Measurements from ENCODE around the gene PTBP3.

The PTBP3 gene

DNA sequence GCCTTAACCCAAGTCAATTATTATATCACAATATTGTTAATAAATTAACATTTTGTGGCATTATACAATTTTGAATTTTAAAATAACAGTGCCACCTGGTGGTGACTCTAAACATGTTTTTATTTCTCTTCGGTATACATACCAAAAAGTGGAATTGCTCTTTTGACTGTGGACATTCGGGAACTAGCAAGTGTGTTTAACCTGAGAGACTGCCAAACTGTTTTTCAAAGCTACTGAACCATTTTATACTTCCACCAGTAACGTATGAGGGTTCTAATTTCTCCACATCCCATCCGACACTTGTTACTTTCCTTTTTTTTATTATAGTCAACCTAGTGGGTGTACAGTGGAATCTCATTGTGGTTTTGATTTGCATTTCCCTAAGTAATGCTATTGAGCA lies 28.2 kb upstream of the PTBP3 start:
- DNase-seq (ENCODE audit: low read depth in 1 of 2, low spot score in 1 of 2), result no peak

- no peak for DNase-seq (ENCODE audit: low read depth in 1 of 2, low spot score in 1 of 2)
These were observed 26.8 kb upstream of the PTBP3 start for GRCh38 chr9:112360047-112360804.

DNA sequence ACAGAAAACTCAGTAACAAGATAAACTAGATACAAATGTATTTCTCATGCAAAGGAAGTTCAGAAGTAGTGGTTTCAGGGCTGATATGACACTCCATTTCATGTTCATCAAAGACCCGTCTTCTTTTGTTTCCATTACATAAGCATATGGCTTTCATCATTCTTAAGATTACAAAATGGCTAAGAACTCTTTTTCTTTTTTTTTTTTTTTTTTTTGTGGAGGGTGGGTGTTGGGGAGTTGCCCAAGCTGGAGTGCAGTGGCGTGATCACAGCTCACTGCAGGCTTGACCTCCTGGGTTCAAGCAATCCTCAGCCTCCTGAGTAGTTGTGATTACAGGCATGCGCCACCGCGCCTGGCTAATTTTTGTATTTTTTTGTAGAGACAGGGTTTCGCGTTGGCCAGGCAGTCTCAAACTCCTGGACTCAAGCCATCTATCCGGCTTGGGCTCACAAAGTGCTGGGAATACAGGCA lies 22.0 kb upstream of the PTBP3 start:
- no peak for DNase-seq (ENCODE audit: low read depth in 1 of 2, low spot score in 1 of 2)

DNA sequence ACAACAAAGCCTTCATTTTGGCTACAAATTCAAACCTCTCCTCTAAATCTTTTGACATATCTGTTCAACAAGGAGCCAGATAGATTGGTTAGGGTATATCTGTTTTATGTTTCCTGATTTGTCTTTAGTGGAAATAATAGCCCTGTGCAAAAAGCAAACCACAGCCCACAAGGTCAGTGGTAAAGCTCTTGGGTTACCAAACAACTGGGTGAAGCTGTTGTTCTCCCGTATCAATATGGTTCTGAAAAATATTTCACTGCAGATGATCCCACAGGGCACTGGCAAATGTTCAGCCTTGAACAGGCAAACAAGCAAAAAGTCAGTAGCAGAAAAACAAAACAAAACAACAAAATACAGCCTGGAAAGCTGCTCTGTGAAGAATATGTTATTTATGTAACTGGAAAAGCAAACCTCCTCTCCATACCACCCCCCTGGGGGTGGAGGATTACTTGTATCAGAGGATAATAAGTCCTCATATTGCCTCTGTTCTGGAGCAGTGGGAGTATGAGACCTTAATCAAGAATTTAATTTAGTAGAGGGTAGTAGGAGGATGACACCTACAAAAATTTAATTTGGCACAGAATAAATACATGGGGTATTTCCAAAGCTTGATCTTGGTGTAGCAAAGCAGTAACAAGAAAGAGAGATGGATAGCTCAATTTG lies 20.8 kb upstream of the PTBP3 start:
- DNase-seq (ENCODE audit: low read depth in 1 of 2, low spot score in 1 of 2), result no peak

GRCh38 chr9:112352209-112352608 lies 18.8 kb upstream of the PTBP3 start:
- DNase-seq (ENCODE audit: low read depth in 1 of 2, low spot score in 1 of 2), result no peak

GRCh38 chr9:112351184-112351583 lies 17.8 kb upstream of the PTBP3 start:
- DNase-seq (ENCODE audit: low read depth in 1 of 2, low spot score in 1 of 2), result no peak

- DNase-seq (ENCODE audit: low read depth in 1 of 2, low spot score in 1 of 2), result no peak
These were observed 15.6 kb upstream of the PTBP3 start for GRCh38 chr9:112349008-112349333.

GRCh38 chr9:112348257-112349007 lies 15.0 kb upstream of the PTBP3 start:
- DNase-seq (ENCODE audit: low read depth in 1 of 2, low spot score in 1 of 2), result peak; percentile 40 to 43

- no peak for DNase-seq (ENCODE audit: low read depth in 1 of 2, low spot score in 1 of 2)
These were observed 8.3 kb upstream of the PTBP3 start for GRCh38 chr9:112341730-112342129.

DNA sequence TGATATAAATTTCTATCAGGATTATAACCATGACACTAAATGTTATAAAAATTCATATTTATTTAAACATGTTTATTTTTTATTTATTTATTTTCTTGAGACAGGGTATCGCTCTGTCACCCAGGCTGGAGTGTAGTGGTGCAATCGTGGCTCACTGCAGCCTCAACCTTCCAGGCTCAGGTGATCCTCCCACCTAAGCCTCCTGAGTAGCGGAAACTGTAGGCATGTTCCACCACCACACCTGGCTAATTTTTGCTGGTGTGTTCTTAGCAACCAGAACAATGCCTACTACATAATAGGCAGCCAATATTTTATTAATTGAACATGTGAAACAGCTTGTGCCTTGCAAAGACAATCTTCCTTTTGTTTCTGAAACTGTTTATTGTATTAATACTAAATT lies 6.5 kb upstream of the PTBP3 start:
- no peak for DNase-seq (ENCODE audit: low read depth in 1 of 2, low spot score in 1 of 2)

DNA sequence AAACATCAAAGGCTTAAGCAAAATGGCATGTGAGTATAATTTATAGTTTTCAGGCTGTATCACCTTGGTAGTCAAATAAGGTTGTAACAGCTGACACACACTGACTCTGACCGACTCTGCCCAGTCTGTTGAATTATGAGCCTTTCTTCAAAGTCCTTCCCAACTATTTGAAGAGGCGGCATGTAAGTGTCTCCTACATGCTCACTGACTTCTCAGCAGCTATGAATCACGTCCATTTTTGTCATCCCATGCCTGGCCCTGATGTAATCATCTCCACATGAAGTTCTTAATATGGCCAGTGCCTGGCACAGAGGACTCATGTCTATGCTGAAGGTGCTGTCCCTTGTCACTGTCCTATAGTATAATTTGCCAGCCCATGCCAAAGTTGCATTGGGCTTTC lies 5.1 kb upstream of the PTBP3 start:
- no peak for DNase-seq (ENCODE audit: low read depth in 1 of 2, low spot score in 1 of 2)

- DNase-seq (ENCODE audit: low read depth in 1 of 2, low spot score in 1 of 2), result no peak
These were observed 4.1 kb upstream of the PTBP3 start for GRCh38 chr9:112337547-112337946.

DNA sequence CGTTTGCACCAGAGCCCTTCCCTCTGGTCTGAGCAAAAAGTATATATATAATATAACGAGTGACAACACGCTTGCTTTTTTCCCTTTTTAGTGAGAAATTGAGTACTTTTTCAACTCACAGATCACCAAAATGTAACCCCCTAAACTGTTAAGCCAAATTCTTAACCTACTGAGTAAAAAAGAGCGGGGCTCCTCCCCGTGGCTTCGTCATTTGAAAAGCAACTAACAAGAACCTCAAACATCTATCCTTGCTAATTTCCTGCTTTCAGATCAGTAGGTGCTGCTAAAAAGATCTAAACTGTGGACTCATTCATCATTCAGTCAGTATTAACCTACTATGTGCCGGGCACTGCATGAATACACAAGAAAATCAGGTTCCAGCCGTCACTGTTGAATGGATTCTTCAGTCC lies 1.0 kb upstream of the PTBP3 start:
- DNase-seq (ENCODE audit: low read depth in 1 of 2, low spot score in 1 of 2), result peak in 1 of 2 donors; percentile 21

GRCh38 chr9:112333639-112334431 lies 416 bp upstream of the PTBP3 start:
- DNase-seq (ENCODE audit: low read depth in 1 of 2, low spot score in 1 of 2), result peak; percentile 91 to 92

DNA sequence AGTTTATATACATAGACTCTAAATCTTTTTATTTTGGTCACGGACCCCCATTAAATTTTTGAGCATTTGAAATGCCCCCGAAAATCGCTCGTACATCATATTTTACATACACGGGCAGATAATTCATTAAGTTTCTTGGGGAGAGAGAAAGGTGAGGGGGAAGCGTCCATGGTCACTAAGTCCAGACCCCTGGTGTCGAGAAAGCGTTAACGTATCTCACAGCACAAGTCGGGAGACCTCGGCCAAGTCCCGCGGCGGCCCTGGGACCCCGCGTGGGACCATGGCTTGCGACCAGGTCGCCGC lies 794 bp downstream of the PTBP3 start:
- DNase-seq (ENCODE audit: low read depth in 1 of 2, low spot score in 1 of 2), result no peak

GRCh38 chr9:112332214-112332613 lies 1.2 kb downstream of the PTBP3 start:
- DNase-seq (ENCODE audit: low read depth in 1 of 2, low spot score in 1 of 2), result no peak

GRCh38 chr9:112331674-112331952 lies 1.8 kb downstream of the PTBP3 start:
- no peak for DNase-seq (ENCODE audit: low read depth in 1 of 2, low spot score in 1 of 2)

GRCh38 chr9:112328545-112328944 lies 4.9 kb downstream of the PTBP3 start:
- no peak for DNase-seq (ENCODE audit: low read depth in 1 of 2, low spot score in 1 of 2)

GRCh38 chr9:112327718-112328450 lies 5.5 kb downstream of the PTBP3 start:
- DNase-seq (ENCODE audit: low read depth in 1 of 2, low spot score in 1 of 2), result no peak

DNA sequence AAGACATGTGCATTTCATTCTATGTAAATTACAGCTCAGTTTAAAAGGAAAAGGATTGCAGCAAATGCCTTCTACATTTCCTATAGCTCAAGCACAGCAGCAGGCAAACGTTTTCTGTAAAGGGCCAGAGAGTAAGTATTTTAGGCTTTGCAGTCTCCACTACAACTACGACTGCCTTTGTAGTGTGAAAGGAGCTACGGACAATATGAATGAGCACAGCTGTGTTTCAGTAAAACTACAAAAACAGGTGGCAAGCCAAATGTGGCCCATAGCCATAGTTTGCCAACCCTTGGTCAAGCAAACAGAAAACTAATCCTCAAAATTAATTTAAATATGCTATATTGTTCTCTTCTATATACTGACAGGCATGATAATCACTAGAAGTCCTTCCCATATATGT lies 7.2 kb downstream of the PTBP3 start:
- DNase-seq (ENCODE audit: low read depth in 1 of 2, low spot score in 1 of 2), result no peak

GRCh38 chr9:112325600-112325999 lies 7.8 kb downstream of the PTBP3 start:
- DNase-seq (ENCODE audit: low read depth in 1 of 2, low spot score in 1 of 2), result no peak
